Measurements from ENCODE around the gene DPP6. TPM values are rescaled to one million over a fixed set of nuclear protein-coding genes. Genes with fewer than 3 reads are reported as not detected.

Gene DPP6
- total RNA-seq, 4 donors from 2014 or later, result 0.94 to 1.9 TPM; not detected in 2

DNA sequence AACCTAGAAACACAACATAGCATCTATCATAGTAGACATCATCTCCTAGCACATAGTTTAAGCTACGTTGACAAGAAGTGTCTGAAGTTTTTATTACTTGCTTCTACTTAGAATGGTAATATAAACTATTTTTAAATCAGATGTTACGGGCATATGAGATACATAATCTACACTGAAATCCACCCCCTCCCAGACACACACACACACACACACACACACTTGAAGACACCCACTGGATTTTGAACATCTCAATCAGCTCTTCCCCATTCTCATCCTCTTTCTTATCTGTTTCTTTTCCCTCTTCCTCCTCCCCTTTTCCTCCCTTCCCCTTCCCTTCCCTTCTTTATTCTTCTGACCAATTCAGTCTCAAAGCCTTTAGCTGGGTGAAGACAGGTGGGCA lies 774.8 kb downstream of the DPP6 start:
- in situ Hi-C loops (cut with MboI; ENCODE audit: low sequenced_read_pairs in 4 of 4), result no loop called here
- ATAC-seq, result no peak
- TF ChIP-seq POLR2A (IDR thresholded peaks at IDR 0.05), result no peak
- TF ChIP-seq, protein P1, sequence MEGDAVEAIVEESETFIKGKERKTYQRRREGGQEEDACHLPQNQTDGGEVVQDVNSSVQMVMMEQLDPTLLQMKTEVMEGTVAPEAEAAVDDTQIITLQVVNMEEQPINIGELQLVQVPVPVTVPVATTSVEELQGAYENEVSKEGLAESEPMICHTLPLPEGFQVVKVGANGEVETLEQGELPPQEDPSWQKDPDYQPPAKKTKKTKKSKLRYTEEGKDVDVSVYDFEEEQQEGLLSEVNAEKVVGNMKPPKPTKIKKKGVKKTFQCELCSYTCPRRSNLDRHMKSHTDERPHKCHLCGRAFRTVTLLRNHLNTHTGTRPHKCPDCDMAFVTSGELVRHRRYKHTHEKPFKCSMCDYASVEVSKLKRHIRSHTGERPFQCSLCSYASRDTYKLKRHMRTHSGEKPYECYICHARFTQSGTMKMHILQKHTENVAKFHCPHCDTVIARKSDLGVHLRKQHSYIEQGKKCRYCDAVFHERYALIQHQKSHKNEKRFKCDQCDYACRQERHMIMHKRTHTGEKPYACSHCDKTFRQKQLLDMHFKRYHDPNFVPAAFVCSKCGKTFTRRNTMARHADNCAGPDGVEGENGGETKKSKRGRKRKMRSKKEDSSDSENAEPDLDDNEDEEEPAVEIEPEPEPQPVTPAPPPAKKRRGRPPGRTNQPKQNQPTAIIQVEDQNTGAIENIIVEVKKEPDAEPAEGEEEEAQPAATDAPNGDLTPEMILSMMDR (IDR thresholded peaks at IDR 0.05 in 4 of 5, conservative IDR thresholded peaks at IDR 0.05 in 1 of 5), result no peak

DNA sequence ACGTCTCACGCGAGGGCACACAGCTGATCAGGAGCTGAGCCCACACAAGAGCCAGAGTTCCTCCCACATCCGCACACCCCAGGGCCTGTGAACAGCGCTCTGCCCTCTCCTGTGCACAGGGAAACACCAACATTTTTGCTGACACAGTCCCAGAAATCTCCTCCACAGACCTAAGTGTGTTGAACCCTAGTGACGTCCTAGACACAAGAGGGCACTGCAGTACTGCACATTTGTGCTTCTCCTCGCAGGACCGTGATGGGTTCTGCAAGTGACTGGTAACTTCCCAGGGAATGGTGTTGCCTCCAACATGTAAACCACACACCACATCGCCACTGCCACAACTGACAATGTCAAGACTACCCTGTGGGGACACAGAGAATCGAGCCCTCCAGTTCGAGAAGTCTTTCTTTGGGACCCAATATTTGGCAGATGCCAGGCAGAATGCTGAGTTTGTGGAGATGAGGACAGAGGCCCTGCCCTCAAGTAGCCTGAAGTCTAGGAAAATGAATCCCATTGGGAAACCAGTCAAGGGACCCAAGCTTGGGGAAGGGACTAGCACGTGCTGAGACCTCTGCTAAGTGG lies 780.5 kb downstream of the DPP6 start:
- Histone ChIP-seq H3K4me3 (no peak overlapping the region), H3K36me3 (no peaks in the 10 kb centered on the region), H3K27ac (no peak overlapping the region), H3K9me3 (no peaks in the 10 kb centered on the region), H3K4me1 (no peaks in the 10 kb centered on the region), H3K27me3 (no peaks in the 10 kb centered on the region)
- ATAC-seq, result no peak
- intact Hi-C loops (cut with DNase I; ENCODE audit: low total_unique reads) (no loop called here), in situ Hi-C loops (cut with MboI; ENCODE audit: low sequenced_read_pairs in 4 of 4) (no loop called here)
- TF ChIP-seq, protein P1 (IDR thresholded peaks at IDR 0.05 in 4 of 5, conservative IDR thresholded peaks at IDR 0.05 in 1 of 5), result no peak
- no peak for TF ChIP-seq POLR2A (IDR thresholded peaks at IDR 0.05)
- no peak for DNase-seq

More for the DNA sequence above, 774.8 kb downstream of the DPP6 start:
- no peaks in the 10 kb centered on the region for H3K4me1 ChIP-seq
- no peaks in the 10 kb centered on the region for H3K27me3 ChIP-seq
- no peak overlapping the region for H3K4me3 ChIP-seq
- H3K9me3 ChIP-seq, result no peaks in the 10 kb centered on the region
- H3K36me3 ChIP-seq, result no peaks in the 10 kb centered on the region
- DNase-seq, result no peak
- intact Hi-C loops (cut with DNase I; ENCODE audit: low total_unique reads), result no loop called here
- H3K27ac ChIP-seq, result no peak overlapping the region

DNA sequence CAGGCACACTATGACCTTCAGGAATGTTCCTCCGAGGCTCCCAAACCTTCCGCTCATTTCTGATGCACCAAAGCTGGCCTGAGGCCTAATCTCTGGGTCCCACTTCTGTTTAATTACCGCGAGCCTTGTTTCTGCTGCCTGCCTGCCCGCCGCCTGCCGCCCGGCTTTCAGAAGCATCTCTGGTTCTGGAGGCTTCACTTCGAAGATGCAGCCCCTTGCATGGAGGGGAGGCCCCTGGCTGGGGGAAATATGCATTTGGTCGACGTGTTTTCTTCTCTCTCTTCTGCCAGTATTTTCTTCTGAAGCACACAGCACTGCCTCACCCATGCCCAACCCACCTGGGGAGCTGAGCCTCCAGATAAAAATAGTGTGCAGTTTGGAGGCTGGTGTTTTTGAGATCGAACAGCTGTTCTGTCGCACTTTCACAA lies 783.8 kb downstream of the DPP6 start:
- H3K9me3 ChIP-seq, result no peaks in the 10 kb centered on the region
- no peaks in the 10 kb centered on the region for H3K4me1 ChIP-seq
- no peak overlapping the region for H3K4me3 ChIP-seq
- no peak for DNase-seq
- H3K36me3 ChIP-seq, result no peaks in the 10 kb centered on the region
- no peak overlapping the region for H3K27ac ChIP-seq
- TF ChIP-seq, protein P1 (IDR thresholded peaks at IDR 0.05 in 4 of 5, conservative IDR thresholded peaks at IDR 0.05 in 1 of 5), result no peak
- TF ChIP-seq POLR2A (IDR thresholded peaks at IDR 0.05), result no peak
- H3K27me3 ChIP-seq, result peaks cover 0 to 4% (median 4%) of the 10 kb centered on the region in 3 donors
- ATAC-seq, result no peak
- intact Hi-C loops (cut with DNase I; ENCODE audit: low total_unique reads), result no loop called here
- in situ Hi-C loops (cut with MboI; ENCODE audit: low sequenced_read_pairs in 4 of 4), result no loop called here

DNA sequence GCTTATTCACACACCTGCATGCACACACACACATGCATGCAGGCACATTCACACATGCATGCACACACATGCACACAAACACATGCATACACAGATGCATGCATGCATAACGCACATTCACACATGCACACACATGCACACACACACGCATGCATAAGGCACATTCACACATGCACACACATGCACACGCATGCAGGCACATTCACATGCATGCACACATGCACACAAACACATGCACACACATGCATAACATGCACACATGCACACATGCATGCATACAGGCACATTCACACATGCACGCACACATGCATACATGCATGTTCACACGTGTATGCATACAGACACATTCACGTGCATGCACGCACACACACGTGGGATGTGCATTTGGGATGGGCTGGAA lies 784.9 kb downstream of the DPP6 start:
- H3K9me3 ChIP-seq, result no peaks in the 10 kb centered on the region
- no peaks in the 10 kb centered on the region for H3K36me3 ChIP-seq
- H3K4me3 ChIP-seq, result no peak overlapping the region
- DNase-seq (no peak), ATAC-seq (no peak)
- H3K27ac ChIP-seq, result no peak overlapping the region
- H3K27me3 ChIP-seq, result peaks cover 0 to 6% (median 4%) of the 10 kb centered on the region in 3 donors
- intact Hi-C loops (cut with DNase I; ENCODE audit: low total_unique reads), result no loop called here
- no peaks in the 10 kb centered on the region for H3K4me1 ChIP-seq
- in situ Hi-C loops (cut with MboI; ENCODE audit: low sequenced_read_pairs in 4 of 4), result no loop called here
- no peak for TF ChIP-seq POLR2A (IDR thresholded peaks at IDR 0.05)
- TF ChIP-seq, protein P1 (IDR thresholded peaks at IDR 0.05 in 4 of 5, conservative IDR thresholded peaks at IDR 0.05 in 1 of 5), result no peak

DNA sequence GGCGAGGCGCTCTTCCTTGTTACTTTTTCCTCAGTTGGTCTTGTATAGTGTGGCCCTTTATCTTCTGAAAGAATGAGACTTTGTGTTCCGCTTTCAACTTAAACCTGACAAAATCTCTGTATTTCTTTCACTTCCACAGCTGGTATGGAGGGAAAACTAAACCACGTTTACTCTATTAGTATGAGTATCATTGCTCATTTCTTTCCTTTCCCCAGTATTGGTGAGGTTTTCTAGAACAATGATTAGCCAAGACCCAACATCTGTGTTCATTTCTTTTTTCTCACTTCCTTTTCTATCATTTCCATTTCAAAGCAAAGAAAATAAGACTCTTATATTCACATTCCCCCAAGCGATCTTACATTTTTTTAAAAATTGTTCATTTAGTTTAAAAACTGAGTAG lies 785.4 kb downstream of the DPP6 start:
- no peaks in the 10 kb centered on the region for H3K36me3 ChIP-seq
- H3K27me3 ChIP-seq, result peaks cover 0 to 10% (median 4%) of the 10 kb centered on the region in 3 donors
- intact Hi-C loops (cut with DNase I; ENCODE audit: low total_unique reads), result no loop called here
- TF ChIP-seq POLR2A (IDR thresholded peaks at IDR 0.05), result no peak
- TF ChIP-seq, protein P1 (IDR thresholded peaks at IDR 0.05 in 4 of 5, conservative IDR thresholded peaks at IDR 0.05 in 1 of 5), result no peak
- ATAC-seq (no peak), DNase-seq (no peak)
- H3K9me3 ChIP-seq, result no peaks in the 10 kb centered on the region
- no peak overlapping the region for H3K4me3 ChIP-seq
- no peak overlapping the region for H3K27ac ChIP-seq
- H3K4me1 ChIP-seq, result no peaks in the 10 kb centered on the region
- in situ Hi-C loops (cut with MboI; ENCODE audit: low sequenced_read_pairs in 4 of 4), result no loop called here
